HG02763 (cell line): Measurements from ENCODE around the gene AMPD2.

Source experiments
- ATAC-seq: cut with Tn5 transposase; IDR thresholded peaks from one replicate; pipeline ENCODE4 v1.9.1; 2021; ENCODE audit warnings: mild to moderate bottlenecking, moderate library complexity; ENCODE audit not compliant: unreplicated experiment

Gene AMPD2

GRCh38 chr1:109630081-109630897 lies 10.7 kb downstream of the AMPD2 start:
- no peak for ATAC-seq

DNA sequence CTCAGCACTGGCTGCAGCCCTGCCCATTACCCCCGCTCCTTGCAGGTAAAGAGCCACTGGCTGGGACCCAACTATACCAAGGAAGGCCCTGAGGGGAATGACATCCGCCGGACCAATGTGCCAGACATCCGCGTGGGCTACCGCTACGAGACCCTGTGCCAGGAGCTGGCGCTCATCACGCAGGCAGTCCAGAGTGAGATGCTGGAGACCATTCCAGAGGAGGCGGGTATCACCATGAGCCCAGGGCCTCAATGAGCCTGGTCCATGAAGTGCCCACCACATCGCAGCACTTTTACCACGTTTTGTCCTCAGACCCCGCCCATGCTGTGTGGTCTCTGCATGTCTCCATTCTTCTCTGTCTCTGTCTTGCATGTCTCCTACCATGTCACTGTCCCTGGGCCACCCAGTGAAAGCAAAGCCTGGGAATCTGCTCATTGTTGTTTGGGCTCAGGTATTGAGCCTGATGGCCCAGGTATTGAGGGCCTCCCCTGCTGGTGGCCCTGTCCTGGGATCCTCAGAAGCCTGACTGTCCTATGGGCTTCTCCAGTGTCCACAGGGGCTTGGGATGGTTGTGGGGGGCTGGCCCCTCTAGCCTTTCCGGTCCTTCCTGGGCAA lies 11.4 kb downstream of the AMPD2 start:
- ATAC-seq: no peak

DNA sequence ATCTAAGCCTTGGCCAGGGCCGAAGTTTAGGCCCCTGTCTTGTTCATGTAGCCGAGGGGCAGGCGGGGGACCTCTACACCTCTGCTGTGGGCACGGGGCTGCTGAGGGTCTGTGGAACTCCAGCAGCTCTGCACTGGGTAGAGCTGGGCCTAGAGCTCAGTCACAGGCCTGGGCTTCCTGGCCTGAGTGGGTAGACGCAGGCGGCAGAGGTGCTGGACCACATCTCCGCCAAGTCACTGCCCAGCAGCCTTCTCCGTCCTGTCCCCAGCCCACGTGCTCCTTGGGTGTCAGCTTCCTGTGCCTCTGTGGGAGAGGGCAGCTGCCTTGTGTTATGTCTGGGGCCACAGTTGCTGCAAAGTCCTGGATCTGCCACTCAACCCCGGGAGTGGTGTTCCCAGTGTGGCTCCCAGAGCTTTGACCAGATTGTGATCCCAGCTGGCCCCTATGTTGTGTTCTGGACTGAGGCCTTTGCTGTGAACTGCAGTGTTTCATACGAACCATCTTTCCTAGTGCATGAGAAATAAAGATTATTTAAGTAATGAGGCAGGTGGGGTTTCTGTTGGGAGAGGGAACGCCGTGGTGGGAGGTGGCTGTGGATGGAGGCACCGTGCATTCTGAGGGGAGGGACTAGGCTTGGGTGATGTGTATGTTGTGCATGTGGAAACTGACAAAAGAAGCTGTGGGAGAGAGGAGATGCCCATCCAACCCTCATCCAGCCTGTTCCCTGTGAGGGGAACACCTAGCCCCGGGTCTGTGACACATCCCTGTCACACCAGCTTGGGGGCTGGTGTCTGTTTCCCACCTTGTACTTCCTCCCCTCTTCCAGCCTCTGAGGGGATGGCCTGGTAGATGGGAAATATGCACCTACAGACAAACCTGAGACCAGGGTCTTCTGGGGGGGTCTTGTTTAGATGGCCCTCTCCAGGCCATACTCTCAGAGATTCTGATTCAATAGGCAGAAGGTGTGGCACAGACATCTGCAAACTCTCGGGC lies 12.2 kb downstream of the AMPD2 start:
- no peak for ATAC-seq

- ATAC-seq: no peak
Measured at GRCh38 chr1:109632671-109633346, 13.2 kb downstream of the AMPD2 start.

DNA sequence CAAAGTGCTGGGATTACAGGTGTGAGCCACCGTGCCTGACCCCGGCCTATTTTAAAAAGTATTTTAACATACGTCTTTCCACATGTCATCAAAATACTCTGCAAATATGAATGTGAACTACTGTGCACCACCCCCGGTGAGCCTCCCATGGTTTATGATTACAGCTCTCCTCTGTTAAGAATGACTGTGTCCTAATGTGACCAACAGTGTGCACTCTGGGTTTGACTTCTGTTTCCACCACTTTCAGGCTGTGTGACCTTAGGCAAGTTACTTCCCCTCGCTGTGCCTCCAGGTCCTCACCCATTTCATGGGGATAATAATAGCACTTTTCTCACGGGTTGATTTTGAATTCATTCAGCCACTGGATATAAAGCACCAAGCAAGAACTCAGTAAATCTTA lies 14.7 kb downstream of the AMPD2 start:
- ATAC-seq: no peak

- no peak for ATAC-seq
Measured at GRCh38 chr1:109634771-109635750, 15.4 kb downstream of the AMPD2 start.

- ATAC-seq: no peak
Measured at GRCh38 chr1:109635862-109636200, 16.2 kb downstream of the AMPD2 start.

DNA sequence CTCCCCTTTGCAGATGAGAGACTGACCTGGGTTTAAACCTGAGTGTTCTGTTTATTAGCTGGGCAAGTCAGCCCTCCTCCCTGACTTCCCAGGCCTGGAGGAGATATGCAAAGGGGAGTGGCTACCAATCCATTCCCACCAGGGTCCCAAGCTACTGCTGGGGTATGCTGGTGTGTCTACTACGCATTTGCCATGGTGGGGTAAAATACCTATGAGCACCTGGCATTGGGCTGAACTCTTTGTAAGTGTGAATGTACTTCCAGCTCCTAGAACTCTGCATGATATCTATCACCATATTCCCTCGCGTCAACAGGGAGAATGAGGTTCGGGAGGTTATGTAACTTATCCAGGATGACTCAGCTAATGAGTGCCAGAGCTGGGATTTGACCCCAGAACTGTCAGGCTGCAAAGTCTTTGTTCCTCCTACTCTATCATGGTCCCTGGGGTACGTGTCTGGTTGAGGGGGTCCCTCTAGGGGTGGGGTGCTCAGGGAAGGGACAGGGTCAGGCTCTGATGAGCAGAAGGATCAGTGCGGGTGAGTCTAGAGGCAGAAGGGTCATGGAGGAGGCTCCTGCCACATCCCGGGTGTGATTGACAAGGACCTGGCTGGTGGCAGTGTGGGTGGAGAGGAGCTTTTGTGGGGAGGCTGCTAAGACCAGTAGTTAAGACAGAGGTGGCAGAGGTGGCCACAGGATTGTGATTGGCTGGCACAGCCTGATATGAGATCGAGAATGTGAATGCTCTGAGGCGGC lies 16.7 kb downstream of the AMPD2 start:
- no peak for ATAC-seq

DNA sequence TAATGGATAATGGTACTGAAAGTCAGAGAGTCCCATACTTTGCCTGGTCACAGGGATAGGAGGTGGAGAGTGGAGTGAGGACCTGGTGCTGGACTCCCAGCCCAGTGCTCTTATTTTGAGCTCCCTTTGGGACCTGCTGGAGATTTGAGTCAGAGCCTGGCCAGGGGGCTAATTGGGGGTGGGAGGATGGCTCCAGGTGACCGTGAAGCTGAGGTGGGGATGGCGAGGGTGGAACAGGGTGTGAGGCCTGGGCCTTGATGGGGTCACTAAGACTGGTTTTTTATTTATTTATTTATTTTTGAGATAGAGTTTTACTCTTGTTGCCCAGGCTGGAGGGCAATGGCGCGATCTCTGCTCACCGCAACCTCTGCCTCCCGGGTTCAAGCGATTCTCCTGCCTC lies 17.8 kb downstream of the AMPD2 start:
- ATAC-seq: no peak

DNA sequence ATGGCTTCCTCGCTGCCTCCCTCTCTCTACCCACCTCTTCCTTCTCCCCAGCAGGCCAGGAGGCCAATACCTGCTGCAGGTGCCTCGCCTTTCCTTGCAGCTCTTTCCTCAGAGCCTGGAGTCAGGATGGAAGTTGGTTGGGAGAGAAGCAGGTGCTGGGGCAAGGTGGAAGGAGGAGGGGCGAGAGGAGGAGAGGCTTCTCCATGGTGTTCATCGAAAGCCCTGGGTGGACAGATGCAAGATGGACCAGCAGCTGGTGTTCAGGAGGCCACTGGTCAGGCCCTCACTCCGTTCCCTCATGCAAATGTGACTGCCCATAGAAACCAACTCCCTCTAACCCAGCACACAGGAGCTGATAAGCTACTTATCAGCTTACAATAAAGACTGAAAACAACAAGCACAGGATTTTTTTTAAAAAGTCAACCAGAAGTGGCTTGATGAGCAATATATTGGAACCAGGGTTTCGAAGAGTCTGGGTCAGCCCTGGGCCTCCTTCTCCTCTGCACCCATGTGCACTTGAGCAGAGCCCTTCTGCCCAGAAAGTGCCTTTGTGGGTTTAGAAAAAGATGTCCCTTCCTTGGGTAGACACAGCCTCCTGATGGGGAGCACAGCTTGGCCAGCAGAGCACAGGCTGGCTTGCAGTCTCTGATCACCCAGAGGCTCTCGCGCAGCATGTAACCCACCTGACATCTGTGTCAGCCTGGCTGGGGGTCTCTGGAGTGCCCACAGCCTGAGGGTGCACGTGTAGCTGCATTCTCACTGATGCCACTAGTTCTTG lies 19.6 kb downstream of the AMPD2 start:
- no peak for ATAC-seq

- no peak for ATAC-seq
Measured at GRCh38 chr1:109639841-109640184, 20.2 kb downstream of the AMPD2 start.

DNA sequence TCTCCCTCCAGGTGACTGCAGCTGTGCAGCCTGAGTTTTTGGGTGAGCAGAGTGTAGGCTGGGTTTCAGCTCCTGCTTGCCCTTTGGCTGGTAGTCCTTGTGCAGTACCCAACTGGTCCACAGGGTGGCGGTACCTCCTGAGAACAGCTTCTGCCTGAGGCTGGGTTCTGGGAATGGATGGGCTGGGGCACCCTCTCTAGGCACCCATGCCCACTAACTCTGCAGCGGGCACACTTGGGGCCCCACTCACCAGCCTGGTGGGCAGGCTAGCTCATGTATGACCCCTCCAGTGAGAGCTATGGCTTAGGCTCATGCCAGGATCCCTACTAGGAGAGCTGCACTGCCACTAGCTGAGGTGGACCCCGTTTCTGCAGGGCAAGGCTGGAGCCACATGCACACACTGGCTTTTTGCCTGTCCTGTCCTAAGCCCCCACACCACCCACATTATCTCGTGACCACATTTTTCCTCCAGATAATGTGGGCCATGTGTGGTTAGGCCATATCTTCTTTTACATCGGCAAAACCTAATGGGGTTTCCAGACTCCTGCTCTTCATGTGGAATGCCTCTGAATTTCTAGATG lies 20.7 kb downstream of the AMPD2 start:
- ATAC-seq: no peak

- no peak for ATAC-seq
Measured at GRCh38 chr1:109641078-109641740, 21.6 kb downstream of the AMPD2 start.

GRCh38 chr1:109641861-109642260 lies 22.2 kb downstream of the AMPD2 start:
- ATAC-seq: no peak

DNA sequence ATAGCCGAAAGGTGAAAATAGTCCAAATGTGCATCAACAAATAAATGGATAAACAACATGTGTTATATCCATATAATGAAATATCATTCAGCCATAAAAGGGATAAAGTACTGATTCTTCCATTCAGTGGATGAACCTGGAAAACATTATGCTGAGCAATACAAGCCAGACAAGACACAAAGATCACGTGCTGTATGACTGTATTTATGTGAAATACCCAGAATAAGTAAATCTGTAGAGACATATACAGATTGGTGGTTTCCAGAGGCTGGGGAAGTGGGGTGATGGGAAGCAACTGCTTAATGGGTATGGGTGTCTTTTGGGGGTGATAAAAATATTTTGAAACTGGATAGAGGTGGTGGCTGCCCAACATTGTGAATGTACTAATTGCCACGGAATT lies 23.0 kb downstream of the AMPD2 start:
- ATAC-seq: no peak

DNA sequence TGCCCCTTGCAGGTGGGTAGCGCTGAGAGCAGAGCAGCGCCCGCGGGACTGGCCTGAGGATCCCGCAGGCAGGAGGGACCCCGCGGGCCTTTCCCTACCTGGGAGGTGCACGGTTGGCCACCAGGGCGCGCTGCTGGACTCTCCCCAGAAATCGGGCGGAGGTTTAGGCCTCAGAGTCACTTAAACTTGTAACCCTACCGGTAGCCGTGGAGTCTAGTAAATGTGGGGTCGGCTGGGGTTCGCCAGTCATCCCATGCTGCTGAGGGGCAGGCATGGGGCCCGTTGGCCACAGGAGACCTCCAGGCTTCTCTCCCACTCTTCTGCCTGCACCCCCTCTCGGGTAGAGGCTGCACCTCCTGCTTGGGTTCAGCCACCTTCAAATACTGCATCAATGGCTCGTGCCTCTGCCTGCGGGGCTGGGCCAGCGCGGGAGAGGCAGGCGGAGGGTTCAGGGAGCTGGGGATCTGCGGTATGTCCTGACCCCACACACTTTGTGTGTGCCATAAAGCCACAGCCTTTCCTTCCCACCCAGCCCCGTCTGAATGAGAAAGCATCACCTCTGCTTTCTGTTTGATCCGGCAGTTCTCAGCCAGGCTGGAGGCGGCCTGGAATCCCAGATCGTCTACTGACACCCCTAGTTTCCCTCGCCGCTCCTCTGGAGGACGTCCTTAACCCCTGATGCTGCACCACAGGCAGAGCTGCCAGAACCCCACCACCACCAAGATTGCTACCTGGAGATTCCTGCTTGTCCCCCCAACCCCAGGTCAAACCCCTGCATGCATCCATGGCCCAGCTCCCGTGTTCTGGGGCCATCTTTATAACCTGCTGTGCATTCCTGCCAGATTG lies 24.0 kb downstream of the AMPD2 start:
- peak; percentile 75 for ATAC-seq

DNA sequence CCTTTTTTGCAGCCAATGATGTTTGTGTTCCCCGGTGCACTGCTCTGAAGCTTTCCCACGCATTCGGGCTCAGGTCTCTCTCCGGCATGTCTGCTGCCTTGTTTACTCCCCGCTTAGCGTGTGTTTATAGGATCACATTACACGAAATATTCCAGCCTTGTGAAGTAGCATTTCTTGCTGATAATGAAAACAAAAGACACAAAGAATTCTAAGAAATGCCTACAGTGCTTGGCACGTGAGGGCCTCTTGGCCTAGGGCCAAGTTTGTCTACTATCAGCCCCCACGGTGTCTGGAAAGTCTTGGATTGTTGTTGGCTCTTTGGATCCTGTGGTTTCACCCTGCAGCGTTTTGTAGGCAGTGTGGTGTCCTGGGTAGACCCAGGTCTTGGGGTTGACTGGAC lies 25.0 kb downstream of the AMPD2 start:
- no peak for ATAC-seq
